HG03460 (cell line): ENCODE measurements around the gene UBA3.
A peak's percentile ranks its signal among the peaks of the same experiment; 100 is the strongest.

Experiments
- ATAC-seq: cut with Tn5 transposase; IDR thresholded peaks from one replicate; pipeline ENCODE4 v1.9.1; 2021; ENCODE audit not compliant: unreplicated experiment

Gene UBA3

DNA sequence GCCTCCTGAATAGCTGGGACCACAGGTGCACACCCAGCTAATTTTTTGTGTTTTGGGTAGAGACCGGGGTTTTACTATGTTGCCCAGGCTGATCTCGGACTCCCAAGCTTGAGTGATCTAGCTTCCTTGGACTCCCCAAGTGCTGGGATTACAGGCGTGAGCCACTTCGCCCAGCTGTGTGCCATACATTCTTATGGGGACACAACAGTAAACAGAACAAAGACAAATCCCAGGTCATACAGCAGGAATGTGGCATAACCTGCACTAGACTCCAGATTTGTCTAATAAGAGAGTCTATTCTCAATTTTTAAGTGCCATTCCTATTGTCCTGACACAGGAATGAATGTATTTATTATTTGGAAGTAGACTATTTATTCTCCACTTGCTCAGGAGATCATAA is 22.2 kb upstream of the UBA3 start:
- no peak for ATAC-seq

DNA sequence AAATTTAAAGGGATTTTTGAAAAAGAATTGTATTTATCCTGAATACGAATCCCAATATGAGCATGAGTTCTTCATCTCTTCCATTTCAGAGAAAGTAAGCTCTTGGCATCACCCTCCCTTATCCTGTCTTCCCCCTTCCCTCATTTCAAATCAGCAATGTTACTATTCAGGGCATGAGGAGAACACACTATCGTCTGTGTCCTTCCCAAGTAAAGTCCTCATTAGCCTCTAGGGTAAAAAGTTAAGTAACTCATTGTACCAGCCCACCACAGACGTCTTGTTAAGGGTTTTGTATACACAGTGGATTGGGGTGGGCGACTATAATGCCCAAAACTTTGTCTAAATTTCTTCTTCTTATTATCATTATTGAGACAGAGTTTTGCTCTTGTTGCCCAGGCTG is 19.4 kb upstream of the UBA3 start:
- no peak for ATAC-seq

DNA sequence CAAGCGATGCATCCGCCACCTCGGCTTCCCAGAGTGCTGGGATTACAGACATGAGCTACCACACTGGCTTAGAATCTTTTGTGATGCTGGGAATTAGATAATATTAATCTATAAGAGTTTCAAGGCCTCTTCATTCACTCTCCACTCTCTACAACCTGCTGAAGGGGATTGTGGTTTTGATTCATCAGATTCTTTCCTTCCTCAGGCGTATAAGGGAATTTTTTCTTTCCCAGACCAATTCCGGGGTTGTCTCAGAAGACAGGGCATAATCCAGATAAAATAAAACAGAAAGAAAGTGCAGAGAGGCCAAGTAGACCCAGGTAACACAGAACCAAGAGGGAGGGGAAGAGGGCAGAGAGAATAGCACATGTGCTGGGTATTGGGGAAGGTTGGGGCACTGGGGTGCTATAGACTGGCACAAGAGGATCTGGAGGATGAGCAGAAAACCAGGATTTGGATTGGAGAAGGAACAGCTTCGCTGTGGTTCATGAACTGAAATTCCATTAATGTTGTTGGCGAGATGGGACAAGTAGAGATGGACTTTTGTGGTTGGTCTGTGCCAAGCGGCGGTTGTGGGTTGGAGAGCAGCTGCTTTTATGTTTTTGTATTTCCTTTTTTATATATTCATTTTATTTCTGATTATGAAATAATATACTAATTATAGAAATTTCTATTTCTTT is 17.4 kb upstream of the UBA3 start:
- no peak for ATAC-seq

DNA sequence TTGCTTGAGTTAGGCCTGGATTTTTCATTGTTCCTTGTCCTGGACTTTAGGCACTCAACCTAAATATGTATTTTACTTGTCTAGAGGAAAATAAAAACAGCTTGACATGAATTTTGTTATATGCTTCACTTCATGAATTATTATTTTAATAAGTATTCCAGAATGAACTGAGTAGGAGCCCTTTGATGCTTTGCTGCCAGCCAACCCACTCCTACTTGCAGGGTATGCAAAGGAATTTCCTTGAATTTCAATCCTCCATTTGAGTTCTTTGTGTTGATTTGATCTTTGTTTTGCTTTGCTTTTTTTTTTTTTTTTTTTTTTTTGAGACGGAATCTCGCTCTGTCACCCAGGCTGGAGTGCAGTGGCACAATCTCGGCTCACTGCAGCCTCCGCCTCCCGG is 16.1 kb upstream of the UBA3 start:
- no peak for ATAC-seq

DNA sequence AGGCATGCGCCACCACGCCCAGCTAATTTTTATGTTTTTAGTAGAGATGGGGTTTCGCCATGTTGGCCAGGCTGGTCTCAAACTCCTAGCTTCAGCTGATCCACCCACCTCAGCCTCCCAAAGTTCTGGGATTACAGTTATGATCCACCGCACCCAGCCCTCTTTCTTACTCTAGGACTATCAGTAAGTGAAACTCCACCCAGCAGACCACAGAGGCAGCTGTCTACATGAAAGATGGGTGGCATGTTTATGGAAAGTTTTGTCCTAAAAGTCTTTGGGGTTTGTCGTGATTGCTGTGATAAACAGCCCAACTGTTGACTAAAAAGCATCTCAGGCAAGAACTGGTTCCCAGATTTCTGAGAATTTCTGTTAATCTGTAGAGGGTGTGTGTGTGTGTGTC is 15.5 kb upstream of the UBA3 start:
- ATAC-seq = no peak

DNA sequence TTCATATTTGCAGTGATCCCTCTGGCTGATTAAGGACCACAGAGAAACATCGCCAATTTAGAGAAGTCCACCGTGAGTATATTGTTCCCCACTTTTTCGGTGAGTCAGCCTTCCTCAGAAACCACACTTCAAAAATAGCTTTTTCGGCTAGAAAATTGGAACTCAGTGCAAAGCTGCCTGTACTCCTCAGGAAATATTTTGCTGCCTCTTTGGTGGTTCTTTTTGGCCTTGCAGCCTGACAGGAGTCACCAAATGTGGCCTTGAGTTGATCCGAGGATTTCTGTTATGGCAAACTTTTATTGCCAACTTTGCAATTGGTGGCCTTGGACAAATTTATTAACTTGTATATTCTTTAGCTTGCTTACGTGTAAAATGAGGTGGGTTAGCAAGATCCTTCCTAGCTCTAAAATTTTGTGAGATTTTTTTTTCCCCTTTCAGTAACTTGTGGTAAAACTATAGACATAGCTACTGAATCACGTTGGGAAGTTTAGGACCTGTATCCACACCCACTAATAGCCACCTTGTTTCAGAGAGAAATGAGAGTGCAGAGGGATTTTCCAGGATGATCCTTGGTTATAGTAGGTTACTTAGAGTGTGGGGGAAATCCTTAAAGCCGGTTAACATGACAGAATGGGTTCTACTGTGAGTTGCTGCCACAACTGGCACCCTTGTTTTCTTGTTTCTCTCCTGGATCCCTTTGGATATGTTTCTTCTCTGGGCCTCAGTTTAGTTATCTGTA is 14.5 kb upstream of the UBA3 start:
- ATAC-seq = no peak

DNA sequence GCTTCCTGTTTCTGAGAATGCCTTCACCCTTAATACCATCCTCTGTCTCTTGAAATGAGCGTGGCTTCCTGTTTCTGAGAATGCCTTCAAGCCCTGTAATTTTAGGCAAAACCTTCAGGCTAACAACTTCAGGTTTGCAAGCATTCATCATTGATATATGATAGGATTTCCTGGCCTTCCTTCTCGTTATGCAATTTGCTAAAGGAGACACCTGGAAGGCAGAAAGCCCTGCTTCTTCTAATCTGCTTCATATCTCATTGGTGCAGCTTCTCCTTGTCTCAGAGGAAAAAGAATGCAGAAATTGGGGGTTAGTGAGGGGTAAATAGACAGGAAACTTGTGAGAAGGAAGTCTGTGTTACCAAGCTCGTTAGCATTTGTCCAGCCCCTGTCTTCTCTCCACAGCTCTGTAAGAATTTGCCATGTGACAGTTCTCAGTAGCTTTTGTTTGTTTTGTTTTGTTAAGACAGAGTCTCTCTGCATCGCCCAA is 11.9 kb upstream of the UBA3 start:
- ATAC-seq = peak; percentile 65

DNA sequence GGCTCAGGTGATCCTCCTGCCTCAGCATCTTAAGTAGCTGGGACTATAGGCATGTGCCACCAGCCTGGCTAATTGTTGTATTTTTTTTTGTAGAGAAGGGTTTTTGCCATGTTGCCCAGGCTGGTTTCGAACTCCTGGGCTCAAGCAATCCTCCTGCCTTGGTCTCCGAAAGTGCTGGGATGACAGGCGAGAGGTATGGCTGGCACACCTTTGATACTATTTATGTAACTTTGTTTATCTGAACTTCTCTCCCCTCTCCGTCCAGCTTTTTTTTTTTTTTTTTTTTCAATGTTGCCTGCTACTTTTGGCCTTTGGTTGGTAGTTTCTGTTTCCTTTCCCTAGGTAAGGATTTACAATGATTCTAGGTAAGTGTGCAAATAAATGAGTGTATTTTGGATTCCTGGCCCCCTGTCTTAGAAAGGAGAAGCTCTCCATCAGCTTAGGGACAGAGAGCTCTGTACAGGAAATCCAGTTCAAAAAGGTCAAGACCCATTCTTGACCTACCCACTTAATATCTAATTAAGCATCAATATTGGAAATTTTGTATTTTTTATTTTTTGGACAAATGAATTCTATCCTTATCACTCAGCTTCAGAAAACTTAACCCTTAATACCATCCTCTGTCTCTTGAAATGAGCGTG is 11.3 kb upstream of the UBA3 start:
- ATAC-seq = no peak

DNA sequence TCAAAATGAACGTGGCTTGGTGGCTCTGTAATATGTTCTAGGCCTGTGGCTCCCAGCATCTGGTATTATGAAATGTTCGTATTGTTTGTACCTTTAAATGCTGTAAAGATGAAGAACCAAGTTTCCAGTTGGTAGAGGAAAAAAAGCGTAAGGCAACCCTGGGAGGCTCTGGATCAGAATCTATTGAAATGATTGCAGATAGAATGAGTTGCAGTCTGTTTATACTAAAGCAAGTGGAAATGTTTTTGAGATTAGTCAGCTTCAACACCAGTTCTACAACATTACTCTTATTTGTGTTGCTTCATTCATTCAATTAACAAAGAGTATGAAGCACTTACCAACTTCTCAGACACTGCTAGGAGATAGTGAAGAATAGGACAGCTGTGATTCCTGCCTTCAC is 9.9 kb upstream of the UBA3 start:
- no peak for ATAC-seq

DNA sequence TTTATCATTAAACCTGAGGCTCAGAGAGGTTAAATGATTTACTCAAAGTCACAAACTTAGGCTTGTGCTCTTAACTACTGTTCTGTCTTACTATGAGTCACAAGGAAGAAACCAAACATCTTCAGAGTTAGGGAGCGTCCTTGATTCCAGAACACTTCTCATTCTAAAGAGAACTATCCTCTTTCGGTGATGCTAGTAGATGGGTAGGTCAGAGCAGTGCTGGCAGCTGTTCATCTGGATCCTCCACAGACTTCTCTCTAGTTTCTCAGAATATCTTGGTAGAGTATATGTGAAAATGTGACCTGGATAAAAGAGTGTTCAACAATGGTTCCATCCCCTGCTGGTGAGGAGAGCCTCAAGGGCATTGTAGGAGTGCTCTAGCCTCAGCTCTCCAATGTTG is 7.9 kb upstream of the UBA3 start:
- ATAC-seq = peak; percentile 23

DNA sequence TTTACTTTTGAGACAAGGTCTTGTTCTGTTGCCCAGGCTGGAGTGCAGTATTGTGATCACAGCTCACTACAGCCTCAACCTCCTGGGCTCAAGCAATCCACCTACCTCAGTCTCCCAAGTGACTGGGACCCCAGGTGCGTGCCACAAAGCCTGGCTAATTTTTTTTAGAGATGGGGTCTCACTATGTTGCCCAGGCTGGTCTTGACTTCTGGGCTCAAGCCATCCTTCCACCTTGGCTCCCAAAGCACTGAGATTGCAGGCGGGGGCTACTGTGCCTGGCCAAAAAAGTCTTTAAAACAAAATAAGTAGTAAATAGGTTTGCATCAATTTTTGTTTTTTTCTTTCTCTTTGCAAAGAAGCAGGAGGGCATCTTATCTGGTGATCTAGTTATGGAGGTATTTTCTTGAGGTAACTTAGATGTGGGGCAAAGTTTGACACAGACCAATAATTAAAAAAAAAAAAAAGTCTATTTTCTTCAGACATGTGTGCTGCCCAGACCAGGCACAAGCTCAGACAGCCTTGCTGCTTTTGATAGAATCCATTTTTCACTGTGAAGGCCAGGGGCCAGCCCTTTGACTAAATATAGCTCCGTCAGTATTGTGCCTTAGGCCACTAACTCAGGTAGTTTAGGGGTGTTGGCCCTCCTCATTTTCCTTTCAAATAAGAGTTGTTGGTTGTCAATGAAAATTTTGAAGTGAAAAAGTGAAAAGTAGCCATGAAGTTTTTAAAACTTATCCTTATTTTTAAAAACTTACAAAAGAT is 7.0 kb upstream of the UBA3 start:
- no peak for ATAC-seq

DNA sequence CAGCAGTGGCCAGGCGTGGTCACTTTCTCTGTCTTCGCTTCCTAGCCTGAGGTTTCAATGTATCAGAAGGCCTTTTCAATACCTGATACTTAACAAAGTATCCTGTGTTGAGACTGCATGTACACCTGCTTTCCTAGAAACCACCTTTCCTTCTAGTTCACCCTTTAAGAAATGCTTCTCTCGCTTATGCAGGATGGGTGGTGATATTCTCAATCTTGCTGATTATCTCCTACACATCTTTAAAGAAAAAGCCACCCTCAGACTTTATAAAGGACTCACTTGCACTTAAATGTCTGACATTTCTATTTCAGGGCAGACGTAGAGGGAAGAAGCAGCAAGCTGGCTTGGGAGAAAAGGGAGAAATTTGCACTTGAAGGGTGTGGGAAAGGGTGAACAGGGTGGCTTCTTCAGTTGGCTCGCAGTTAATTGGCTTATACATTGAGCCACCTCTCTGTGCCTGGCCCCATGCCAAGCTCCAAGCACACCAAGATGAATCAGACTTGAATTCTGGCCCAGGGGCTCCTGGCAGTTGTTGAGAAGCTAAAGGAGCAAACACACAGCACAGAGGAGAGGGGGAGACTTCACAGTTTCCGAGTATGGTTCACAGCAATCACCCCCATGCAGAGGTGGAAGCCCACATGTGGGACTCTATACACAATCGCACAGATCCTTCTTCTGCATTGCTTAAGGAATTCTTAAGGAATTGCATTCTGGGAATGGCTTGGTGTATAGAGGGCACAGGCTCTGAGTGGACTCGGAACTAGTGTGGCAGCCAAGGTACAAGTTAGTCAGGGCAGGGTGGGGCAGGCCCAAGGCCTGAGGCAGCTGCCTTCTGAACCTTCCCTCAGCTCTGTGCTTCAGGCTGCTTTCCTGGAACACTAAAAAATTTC is 5.9 kb upstream of the UBA3 start:
- no peak for ATAC-seq

DNA sequence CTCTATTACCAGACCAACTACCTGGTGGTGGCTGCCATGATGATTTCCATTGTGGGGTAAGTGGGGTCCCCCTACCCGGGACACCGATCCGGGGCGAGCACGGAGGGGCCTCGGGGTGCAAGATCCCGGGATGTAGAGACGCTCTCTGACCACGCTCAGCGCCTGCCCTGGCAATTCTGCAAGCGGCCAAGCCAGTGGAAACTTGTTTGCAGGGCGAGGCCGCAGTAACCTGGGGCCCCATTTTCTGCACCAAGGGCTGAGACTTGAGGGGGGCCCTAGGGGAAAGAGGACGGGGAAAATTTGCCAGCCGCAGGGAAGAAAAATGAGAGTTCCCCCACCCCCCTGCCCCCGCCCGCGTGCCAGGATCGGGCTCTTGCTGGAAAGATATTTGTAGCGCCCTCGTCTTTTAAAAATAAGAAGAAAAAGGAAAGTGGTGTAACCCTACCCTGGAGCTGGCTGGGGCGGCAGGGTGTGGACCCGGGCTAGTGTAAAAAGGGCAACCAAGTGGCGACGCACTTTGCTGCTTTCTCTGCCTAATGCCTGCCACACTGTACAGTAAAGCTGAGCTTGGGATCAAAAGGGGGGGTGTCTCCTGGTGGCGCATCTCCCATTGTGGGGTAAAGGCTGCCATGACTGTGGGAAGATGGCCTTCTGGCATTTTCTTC is 5.1 kb upstream of the UBA3 start:
- no peak for ATAC-seq

DNA sequence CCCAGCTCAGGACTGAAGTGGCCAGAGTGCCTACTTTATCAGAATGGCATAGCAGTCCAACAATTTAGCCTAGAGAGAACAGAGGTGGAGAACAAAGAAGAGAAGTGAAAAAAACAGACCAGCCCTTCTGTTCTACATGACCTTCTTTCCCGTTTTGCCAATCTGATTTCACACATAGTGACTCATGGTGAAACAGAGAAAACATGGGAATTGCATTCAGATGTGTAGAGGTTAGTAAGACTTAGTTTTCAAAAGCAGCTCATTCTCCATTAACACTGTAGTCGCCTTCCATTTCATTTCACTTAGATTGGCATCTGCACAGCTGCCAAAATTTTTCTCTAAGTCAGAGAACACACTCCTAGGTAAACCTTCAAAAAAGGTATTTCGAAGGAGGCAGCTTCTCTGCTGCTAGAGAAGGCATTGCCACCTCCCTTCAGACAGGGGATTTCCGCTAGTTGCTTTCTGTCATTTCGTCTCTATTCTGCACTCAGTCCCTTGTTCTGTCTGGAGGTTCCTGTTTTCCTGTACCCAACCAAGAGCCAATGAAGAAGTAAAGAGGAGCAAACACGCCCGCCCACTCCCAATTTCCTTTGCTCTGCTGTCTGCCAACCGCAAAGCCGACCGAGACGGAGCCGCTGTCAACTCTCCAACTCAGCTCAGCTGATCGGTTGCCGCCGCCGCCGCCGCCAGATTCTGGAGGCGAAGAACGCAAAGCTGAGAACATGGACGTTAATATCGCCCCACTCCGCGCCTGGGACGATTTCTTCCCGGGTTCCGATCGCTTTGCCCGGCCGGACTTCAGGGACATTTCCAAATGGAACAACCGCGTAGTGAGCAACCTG is 4.4 kb upstream of the UBA3 start, which contains the start of gene ARL6IP5:
TSS of gene ARL6IP5 (plus strand) at position 612 of the 842 bp plus-strand sequence. CDS start at position 723, 111 bp downstream.
- ATAC-seq = peak; percentile 51

DNA sequence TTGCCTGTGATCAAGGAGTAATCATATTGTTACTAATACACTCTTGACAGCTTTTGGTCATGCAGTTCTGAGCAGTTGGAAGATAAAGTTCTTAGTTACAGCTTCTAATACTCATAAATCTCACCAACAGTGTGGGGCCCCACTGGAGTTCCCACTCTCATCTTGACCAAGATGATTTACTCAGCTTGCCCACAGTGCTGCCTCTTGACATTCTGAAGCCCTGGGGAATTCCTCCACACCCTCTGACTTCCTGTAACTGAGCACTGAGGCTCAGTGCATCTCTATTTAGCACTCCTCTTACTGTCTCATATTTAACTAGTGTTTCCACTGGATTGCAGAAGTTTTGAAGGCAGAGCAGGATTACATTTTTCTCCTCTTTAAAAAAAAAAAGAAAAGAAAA is 2.6 kb upstream of the UBA3 start:
- ATAC-seq = peak; percentile 64

DNA sequence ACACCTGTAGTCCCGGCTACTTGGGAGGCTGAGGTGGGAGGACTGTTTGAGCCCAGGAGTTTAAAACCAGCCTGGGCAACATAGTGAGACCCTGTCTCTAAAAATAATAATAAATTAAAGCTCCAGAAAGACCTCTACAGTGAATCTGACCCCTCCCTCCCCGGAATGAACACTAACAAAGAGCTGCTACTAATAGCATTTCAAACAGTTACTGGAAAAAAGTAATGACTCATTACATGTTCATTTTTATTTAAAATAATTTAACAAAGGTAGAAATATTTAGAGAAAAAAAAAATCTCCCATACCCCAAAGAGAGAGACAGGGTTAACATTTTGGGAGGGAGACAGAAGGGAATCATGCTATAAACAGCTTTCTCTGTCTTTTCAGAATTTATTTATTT is 2.2 kb upstream of the UBA3 start:
- no peak for ATAC-seq

DNA sequence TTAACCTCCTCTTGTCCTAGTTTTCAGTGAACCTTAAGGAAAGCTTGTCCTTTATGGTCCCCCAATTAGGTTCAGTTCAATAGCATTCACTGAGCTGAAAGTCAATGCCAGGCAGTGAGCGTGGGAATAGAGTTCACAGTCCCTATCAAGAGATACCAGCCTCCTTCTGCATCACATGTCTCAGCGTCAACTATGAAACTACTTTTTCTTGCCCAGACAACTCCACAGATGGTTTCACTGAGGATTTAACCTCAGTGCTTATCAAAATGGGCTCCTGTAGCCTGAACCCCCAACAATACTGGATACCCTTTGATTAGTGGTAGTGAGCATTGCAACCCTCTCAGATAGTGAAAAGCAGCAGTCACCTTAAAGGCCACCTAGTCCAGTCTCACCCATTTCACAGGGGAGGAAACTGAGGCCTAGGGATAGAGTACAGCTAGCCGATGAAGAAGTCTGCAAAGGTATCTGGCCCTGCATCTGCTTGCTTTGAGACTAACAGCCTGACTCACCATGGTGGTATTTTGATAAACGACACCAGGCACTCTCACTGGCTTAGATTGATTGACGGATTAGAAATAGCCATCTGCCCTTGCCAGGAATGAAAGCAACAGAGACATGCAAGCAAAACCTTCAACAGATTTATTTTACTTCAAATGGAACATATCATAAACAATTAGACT is 1.6 kb upstream of the UBA3 start:
- no peak for ATAC-seq
